Measurements from ENCODE around the gene RPL5.

The RPL5 gene

DNA sequence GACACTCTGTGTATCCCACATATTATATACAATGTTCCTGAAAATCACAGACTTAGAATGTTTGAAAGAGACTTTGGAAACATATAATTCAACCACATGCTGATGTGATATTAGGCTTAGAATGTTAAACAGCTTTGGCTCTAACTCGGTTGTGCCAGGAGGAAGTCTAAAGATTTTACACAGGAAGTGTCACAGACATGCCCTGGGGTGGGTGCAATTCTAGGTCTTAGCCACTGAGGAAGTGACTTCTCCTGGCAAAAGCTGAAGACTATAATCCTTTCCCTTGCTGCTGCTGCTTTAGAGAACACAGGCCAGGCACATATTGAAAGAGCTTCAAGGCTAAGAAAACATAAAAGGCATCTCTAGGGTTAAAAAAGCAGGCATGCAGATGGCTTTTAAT lies 51.0 kb downstream of the RPL5 start:
- no peak overlapping the region for H4K91ac ChIP-seq (ENCODE audit: low read depth, low read length, poor library complexity)
- no peaks in the 10 kb centered on the region for H3K36me3 ChIP-seq (replicated peaks in 1 of 2; ENCODE audit: control insufficient read depth in 2 of 2, insufficient read depth in 2 of 2, low read length in 2 of 2)
- no peak overlapping the region for H2AFZ ChIP-seq (ENCODE audit: low read length)
- WGBS, 2 donors (ENCODE audit: extremely low coverage in 2 of 2, insufficient read length in 2 of 2, insufficient replicate concordance in 1 of 2) = no CpG with 5 or more reads among the region's 1 CpG
- no peak overlapping the region for H2BK12ac ChIP-seq (ENCODE audit: low read length)
- H3K9ac ChIP-seq (ENCODE audit: low read depth, low read length, poor library complexity) = no peak overlapping the region
- H3K14ac ChIP-seq (ENCODE audit: low read length) = no peak overlapping the region
- no peak overlapping the region for H2BK15ac ChIP-seq (ENCODE audit: low read length)
- H2AK5ac ChIP-seq (ENCODE audit: low read depth, low read length) = no peak overlapping the region
- no peak overlapping the region for H3K27ac ChIP-seq (replicated peaks; ENCODE audit: low read length)
- H3K9me3 ChIP-seq (replicated peaks in 1 of 2; ENCODE audit: control insufficient read depth in 2 of 2, insufficient read depth in 1 of 2, low read depth in 1 of 2, low read length in 2 of 2) = no peaks in the 10 kb centered on the region
- H3K4me3 ChIP-seq (ENCODE audit: low read length in 2 of 2) = no peak overlapping the region
- H3K23ac ChIP-seq (ENCODE audit: low read depth, low read length, poor library complexity) = no peak overlapping the region
- H2BK5ac ChIP-seq (ENCODE audit: low read length) = no peak overlapping the region
- no peak overlapping the region for H2BK120ac ChIP-seq (ENCODE audit: low read depth, low read length)
- H3K4me1 ChIP-seq (ENCODE audit: control insufficient read depth in 2 of 2, insufficient read depth in 1 of 2, low read depth in 1 of 2, low read length in 2 of 2) = no peaks in the 10 kb centered on the region
- H3K79me1 ChIP-seq (ENCODE audit: low read depth, low read length) = no peaks in the 10 kb centered on the region
- no peak overlapping the region for H3K18ac ChIP-seq (ENCODE audit: low read length)
- no peak overlapping the region for H3K4me2 ChIP-seq (ENCODE audit: insufficient read depth, low read length, poor library complexity, severe bottlenecking)
- DNase-seq (ENCODE audit: low spot score) = no peak
- peaks cover 0 to 3% (median 0%) of the 10 kb centered on the region in 3 experiments for H3K27me3 ChIP-seq (ENCODE audit: control insufficient read depth in 3 of 3, insufficient read depth in 3 of 3, low read depth in 1 of 3, low read length in 3 of 3)
- no peak overlapping the region for H4K8ac ChIP-seq (ENCODE audit: low read depth, low read length)
- no peak overlapping the region for H3K4ac ChIP-seq (ENCODE audit: low read length)

DNA sequence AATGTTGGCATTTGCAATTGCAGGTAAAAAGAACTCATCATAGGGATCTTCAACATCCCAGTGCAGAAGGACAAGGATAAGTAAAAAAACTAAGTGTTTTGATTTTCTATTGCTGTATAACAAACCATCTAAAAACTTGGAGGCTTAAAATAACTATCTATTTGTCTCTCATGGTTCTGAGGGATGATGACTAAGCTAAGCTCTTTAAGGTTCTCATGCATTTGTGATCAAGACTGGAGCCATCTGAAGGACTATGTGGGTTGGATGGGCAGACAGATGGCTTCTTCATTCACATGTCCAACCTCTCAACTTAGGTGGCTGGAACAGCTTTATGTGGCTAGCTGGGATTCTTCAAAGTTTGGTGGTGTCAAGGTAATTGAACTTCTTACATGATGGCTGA lies 51.5 kb downstream of the RPL5 start:
- H3K18ac ChIP-seq (ENCODE audit: low read length) = no peak overlapping the region
- H3K14ac ChIP-seq (ENCODE audit: low read length) = no peak overlapping the region
- no peak overlapping the region for H3K4me2 ChIP-seq (ENCODE audit: insufficient read depth, low read length, poor library complexity, severe bottlenecking)
- no peak overlapping the region for H2BK12ac ChIP-seq (ENCODE audit: low read length)
- H2BK15ac ChIP-seq (ENCODE audit: low read length) = no peak overlapping the region
- no peak overlapping the region for H4K8ac ChIP-seq (ENCODE audit: low read depth, low read length)
- H3K79me1 ChIP-seq (ENCODE audit: low read depth, low read length) = no peaks in the 10 kb centered on the region
- H3K4me1 ChIP-seq (ENCODE audit: control insufficient read depth in 2 of 2, insufficient read depth in 1 of 2, low read depth in 1 of 2, low read length in 2 of 2) = no peaks in the 10 kb centered on the region
- H3K9me3 ChIP-seq (replicated peaks in 1 of 2; ENCODE audit: control insufficient read depth in 2 of 2, insufficient read depth in 1 of 2, low read depth in 1 of 2, low read length in 2 of 2) = no peaks in the 10 kb centered on the region
- no peak overlapping the region for H3K4ac ChIP-seq (ENCODE audit: low read length)
- H2BK5ac ChIP-seq (ENCODE audit: low read length) = no peak overlapping the region
- DNase-seq (ENCODE audit: low spot score) = no peak
- H3K23ac ChIP-seq (ENCODE audit: low read depth, low read length, poor library complexity) = no peak overlapping the region
- no peaks in the 10 kb centered on the region for H3K36me3 ChIP-seq (replicated peaks in 1 of 2; ENCODE audit: control insufficient read depth in 2 of 2, insufficient read depth in 2 of 2, low read length in 2 of 2)
- H3K4me3 ChIP-seq (ENCODE audit: low read length in 2 of 2) = no peak overlapping the region
- H2BK120ac ChIP-seq (ENCODE audit: low read depth, low read length) = no peak overlapping the region
- no peak overlapping the region for H3K27ac ChIP-seq (replicated peaks; ENCODE audit: low read length)
- no peak overlapping the region for H2AFZ ChIP-seq (ENCODE audit: low read length)
- H4K91ac ChIP-seq (ENCODE audit: low read depth, low read length, poor library complexity) = no peak overlapping the region
- no peak overlapping the region for H3K9ac ChIP-seq (ENCODE audit: low read depth, low read length, poor library complexity)
- H2AK5ac ChIP-seq (ENCODE audit: low read depth, low read length) = no peak overlapping the region
- H3K27me3 ChIP-seq (ENCODE audit: control insufficient read depth in 3 of 3, insufficient read depth in 3 of 3, low read depth in 1 of 3, low read length in 3 of 3) = peaks cover 0 to 3% (median 0%) of the 10 kb centered on the region in 3 experiments

DNA sequence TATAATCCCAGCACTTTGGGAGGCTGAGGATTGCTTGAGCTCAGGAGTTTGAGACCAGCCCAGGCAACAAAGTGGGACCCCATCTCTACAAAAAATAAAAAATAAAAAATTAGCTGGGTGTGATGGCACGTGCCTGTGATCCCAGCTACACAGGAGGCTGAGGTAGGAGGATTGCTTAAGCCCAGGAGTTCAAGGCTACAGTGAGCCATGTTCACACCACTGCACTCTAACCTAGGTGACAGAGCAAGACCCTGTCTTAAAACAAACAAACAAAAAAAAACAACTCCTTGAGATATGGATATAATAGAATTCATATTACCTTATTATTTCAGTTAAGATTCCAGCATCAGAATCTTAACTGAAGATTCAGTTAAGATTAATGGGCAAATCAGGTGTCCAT lies 52.4 kb downstream of the RPL5 start:
- DNase-seq (ENCODE audit: low spot score) = no peak
- WGBS, 2 donors (ENCODE audit: extremely low coverage in 2 of 2, insufficient read length in 2 of 2, insufficient replicate concordance in 1 of 2) = no CpG with 5 or more reads among the region's 1 CpG
- Histone ChIP-seq H3K27ac (replicated peaks; ENCODE audit: low read length) (no peak overlapping the region), H3K4ac (ENCODE audit: low read length) (no peak overlapping the region), H4K91ac (ENCODE audit: low read depth, low read length, poor library complexity) (no peak overlapping the region), H3K9ac (ENCODE audit: low read depth, low read length, poor library complexity) (no peak overlapping the region), H3K79me1 (ENCODE audit: low read depth, low read length) (no peaks in the 10 kb centered on the region), H3K4me2 (ENCODE audit: insufficient read depth, low read length, poor library complexity, severe bottlenecking) (no peak overlapping the region), H3K14ac (ENCODE audit: low read length) (no peak overlapping the region), H4K8ac (ENCODE audit: low read depth, low read length) (no peak overlapping the region), H2BK5ac (ENCODE audit: low read length) (no peak overlapping the region), H2BK12ac (ENCODE audit: low read length) (no peak overlapping the region), H3K23ac (ENCODE audit: low read depth, low read length, poor library complexity) (no peak overlapping the region), H3K4me3 (ENCODE audit: low read length in 2 of 2) (no peak overlapping the region), H3K18ac (ENCODE audit: low read length) (no peak overlapping the region), H2AFZ (ENCODE audit: low read length) (no peak overlapping the region), H3K4me1 (ENCODE audit: control insufficient read depth in 2 of 2, insufficient read depth in 1 of 2, low read depth in 1 of 2, low read length in 2 of 2) (no peaks in the 10 kb centered on the region), H2AK5ac (ENCODE audit: low read depth, low read length) (no peak overlapping the region), H3K27me3 (ENCODE audit: control insufficient read depth in 3 of 3, insufficient read depth in 3 of 3, low read depth in 1 of 3, low read length in 3 of 3) (peaks cover 0 to 3% (median 0%) of the 10 kb centered on the region in 3 experiments), H3K36me3 (replicated peaks in 1 of 2; ENCODE audit: control insufficient read depth in 2 of 2, insufficient read depth in 2 of 2, low read length in 2 of 2) (no peaks in the 10 kb centered on the region), H2BK120ac (ENCODE audit: low read depth, low read length) (no peak overlapping the region), H3K9me3 (replicated peaks in 1 of 2; ENCODE audit: control insufficient read depth in 2 of 2, insufficient read depth in 1 of 2, low read depth in 1 of 2, low read length in 2 of 2) (no peaks in the 10 kb centered on the region), H2BK15ac (ENCODE audit: low read length) (no peak overlapping the region)

DNA sequence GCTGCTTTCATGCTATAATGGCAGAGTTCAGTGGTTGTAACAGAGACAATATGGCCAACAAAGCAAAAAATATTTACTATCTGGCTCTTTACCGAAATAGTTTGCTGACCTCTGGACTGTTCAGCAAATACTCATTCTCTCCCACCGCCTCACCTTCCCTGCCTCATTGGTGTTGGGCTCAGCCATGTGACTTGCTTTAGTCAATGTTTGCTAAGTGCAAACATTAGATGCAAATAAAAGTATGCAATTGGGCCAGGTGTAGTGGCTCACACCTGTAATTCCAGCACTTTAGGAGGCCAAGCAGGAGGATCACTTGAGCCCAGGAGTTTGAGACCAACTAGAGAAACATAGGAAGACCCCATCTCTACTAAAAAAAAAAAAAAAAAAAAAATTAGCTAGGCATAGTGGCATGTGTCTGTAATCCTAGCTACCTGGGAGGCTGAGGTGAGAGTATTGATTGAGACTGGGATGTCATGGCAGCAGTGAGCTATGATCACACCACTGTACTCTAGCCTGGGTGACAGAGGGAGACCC lies 55.1 kb downstream of the RPL5 start:
- H2BK12ac ChIP-seq (ENCODE audit: low read length) = no peak overlapping the region
- no peak overlapping the region for H2BK5ac ChIP-seq (ENCODE audit: low read length)
- H3K4me1 ChIP-seq (ENCODE audit: control insufficient read depth in 2 of 2, insufficient read depth in 1 of 2, low read depth in 1 of 2, low read length in 2 of 2) = no peaks in the 10 kb centered on the region
- H3K4ac ChIP-seq (ENCODE audit: low read length) = no peak overlapping the region
- H2AK5ac ChIP-seq (ENCODE audit: low read depth, low read length) = no peak overlapping the region
- H3K4me2 ChIP-seq (ENCODE audit: insufficient read depth, low read length, poor library complexity, severe bottlenecking) = no peak overlapping the region
- no peaks in the 10 kb centered on the region for H3K9me3 ChIP-seq (replicated peaks in 1 of 2; ENCODE audit: control insufficient read depth in 2 of 2, insufficient read depth in 1 of 2, low read depth in 1 of 2, low read length in 2 of 2)
- no CpG with 5 or more reads among the region's 2 CpGs for WGBS, 2 donors (ENCODE audit: extremely low coverage in 2 of 2, insufficient read length in 2 of 2, insufficient replicate concordance in 1 of 2)
- H3K27ac ChIP-seq (replicated peaks; ENCODE audit: low read length) = no peak overlapping the region
- no peak overlapping the region for H3K23ac ChIP-seq (ENCODE audit: low read depth, low read length, poor library complexity)
- DNase-seq (ENCODE audit: low spot score) = no peak
- no peak overlapping the region for H2AFZ ChIP-seq (ENCODE audit: low read length)
- H3K4me3 ChIP-seq (ENCODE audit: low read length in 2 of 2) = no peak overlapping the region
- no peaks in the 10 kb centered on the region for H3K79me1 ChIP-seq (ENCODE audit: low read depth, low read length)
- H2BK15ac ChIP-seq (ENCODE audit: low read length) = no peak overlapping the region
- H3K36me3 ChIP-seq (replicated peaks in 1 of 2; ENCODE audit: control insufficient read depth in 2 of 2, insufficient read depth in 2 of 2, low read length in 2 of 2) = no peaks in the 10 kb centered on the region
- no peak overlapping the region for H3K14ac ChIP-seq (ENCODE audit: low read length)
- no peak overlapping the region for H4K8ac ChIP-seq (ENCODE audit: low read depth, low read length)
- peaks cover 0 to 3% (median 0%) of the 10 kb centered on the region in 3 experiments for H3K27me3 ChIP-seq (ENCODE audit: control insufficient read depth in 3 of 3, insufficient read depth in 3 of 3, low read depth in 1 of 3, low read length in 3 of 3)
- H4K91ac ChIP-seq (ENCODE audit: low read depth, low read length, poor library complexity) = no peak overlapping the region
- no peak overlapping the region for H3K18ac ChIP-seq (ENCODE audit: low read length)
- no peak overlapping the region for H3K9ac ChIP-seq (ENCODE audit: low read depth, low read length, poor library complexity)
- no peak overlapping the region for H2BK120ac ChIP-seq (ENCODE audit: low read depth, low read length)

Measured in neuronal stem cell (in vitro differentiated cells).